HG03097 (cell line): Measurements from ENCODE around the gene DOCK3.

ENCODE experiments used
- ATAC-seq: cut with Tn5 transposase; IDR thresholded peaks from one replicate; pipeline ENCODE4 v1.9.1; 2021; ENCODE audit not compliant: unreplicated experiment, low FRiP score

The DOCK3 gene

GRCh38 chr3:51392355-51393133 is 717.8 kb downstream of the DOCK3 start:
- ATAC-seq, result no peak

GRCh38 chr3:51393134-51393495 is 718.4 kb downstream of the DOCK3 start:
- no peak for ATAC-seq

DNA sequence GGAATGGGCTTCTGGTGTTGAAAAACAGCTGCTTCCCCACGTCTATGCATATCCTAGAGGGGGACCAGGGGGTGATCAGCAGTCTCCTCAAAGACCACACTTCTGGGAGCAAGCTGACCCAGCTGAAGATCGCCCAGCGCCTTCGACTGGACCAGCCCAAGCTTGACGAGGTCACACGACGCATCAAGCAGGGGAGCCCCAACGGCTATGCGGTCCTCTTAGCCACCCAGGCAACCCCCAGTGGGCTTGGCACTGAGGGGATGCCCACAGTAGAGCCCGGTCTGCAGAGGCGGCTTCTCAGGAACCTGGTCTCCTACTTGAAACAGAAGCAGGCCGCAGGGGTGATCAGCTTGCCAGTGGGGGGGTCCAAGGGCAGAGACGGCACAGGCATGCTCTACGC is 718.8 kb downstream of the DOCK3 start:
- no peak for ATAC-seq

DNA sequence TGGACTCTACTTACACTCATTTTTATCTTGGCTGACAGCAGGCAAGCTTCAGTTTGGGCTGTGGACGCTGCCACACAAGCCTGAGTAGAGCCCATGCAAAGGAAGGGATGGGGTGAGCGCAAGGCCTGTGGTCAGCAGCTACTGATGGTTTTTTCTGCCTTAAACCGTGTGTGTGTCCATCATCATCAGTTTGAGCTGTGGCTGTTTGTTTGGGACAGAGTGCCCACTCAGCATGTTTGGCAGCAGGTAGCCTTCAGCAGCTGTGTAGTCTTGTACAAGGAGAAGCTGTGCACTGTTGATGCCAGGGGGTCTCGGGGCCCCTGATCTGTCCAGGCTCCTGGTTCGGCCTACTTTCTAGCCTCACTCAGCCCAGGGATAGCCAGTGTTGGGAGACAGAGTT is 719.8 kb downstream of the DOCK3 start:
- ATAC-seq, result no peak

GRCh38 chr3:51395493-51396213 is 720.9 kb downstream of the DOCK3 start:
- ATAC-seq, result no peak

DNA sequence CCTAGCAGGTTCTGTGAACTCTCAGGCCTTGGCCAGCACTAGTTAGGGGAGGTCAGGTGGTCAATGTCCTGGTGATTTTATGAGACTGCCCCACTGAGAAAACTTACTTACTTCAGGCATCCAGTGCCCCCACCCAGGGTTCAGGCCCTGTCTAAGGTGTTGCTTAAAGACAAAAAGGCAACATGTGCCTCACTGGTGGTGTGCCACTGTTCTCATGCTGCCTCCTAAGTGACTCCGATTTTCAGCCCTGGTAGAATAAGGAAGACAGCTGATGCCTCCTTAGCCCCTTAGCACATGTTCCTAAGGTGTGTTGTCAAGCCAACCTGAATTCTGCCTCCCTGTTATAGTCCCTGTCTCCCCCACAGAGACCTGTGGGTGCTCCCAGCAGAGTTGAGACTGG is 721.7 kb downstream of the DOCK3 start:
- ATAC-seq, result no peak

GRCh38 chr3:51397392-51397791 is 722.7 kb downstream of the DOCK3 start:
- no peak for ATAC-seq

- no peak for ATAC-seq
Observed at GRCh38 chr3:51398595-51399310, 724.0 kb downstream of the DOCK3 start.

GRCh38 chr3:51400166-51400565 is 725.4 kb downstream of the DOCK3 start:
- no peak for ATAC-seq

GRCh38 chr3:51401735-51402134 is 727.0 kb downstream of the DOCK3 start:
- no peak for ATAC-seq

GRCh38 chr3:51403675-51404074 is 728.9 kb downstream of the DOCK3 start:
- no peak for ATAC-seq

GRCh38 chr3:51408021-51408420 is 733.3 kb downstream of the DOCK3 start:
- no peak for ATAC-seq

GRCh38 chr3:51408813-51409212 is 734.1 kb downstream of the DOCK3 start:
- no peak for ATAC-seq

- no peak for ATAC-seq
Observed at GRCh38 chr3:51422211-51422610, 747.5 kb downstream of the DOCK3 start.

DNA sequence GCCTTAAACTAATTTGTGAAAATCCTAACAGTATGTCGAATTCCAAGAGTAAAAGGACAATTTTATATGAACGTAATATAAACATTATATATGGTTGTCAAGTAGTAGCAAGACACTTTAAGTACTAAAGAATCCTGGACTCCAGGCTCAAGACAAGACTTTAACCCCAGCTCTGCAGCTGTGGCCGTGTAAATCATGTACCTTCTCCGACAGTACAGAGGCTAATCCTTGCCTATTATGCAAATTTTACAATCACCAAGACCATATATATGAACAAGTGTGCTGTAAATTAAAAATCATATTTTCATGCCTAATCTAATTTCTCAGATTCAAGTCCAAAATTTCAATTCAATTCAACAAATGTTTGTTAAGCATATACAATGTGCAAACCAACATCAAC is 752.2 kb downstream of the DOCK3 start:
- ATAC-seq, result no peak

- ATAC-seq, result no peak
Observed at GRCh38 chr3:51429138-51429537, 754.4 kb downstream of the DOCK3 start.
